ENCODE results near the gene SEC22A.

The SEC22A gene

GRCh38 chr3:123321806-123322205, 120.1 kb downstream of the SEC22A start:
- Histone ChIP-seq H3K36me3 (ENCODE audit: control insufficient read depth in 1 of 2, insufficient read depth in 2 of 2, low read length in 2 of 2) (peaks cover 0 to 4% of the 10 kb centered on the region in 2 donors), H3K4me3 (ENCODE audit: low read depth in 1 of 2, low read length in 2 of 2) (no peak overlapping the region), H3K9me3 (ENCODE audit: control insufficient read depth in 1 of 2, low read length in 2 of 2) (no peaks in the 10 kb centered on the region), H3K27ac (ENCODE audit: low read length) (no peak overlapping the region), H3K27me3 (ENCODE audit: low read depth, low read length) (no peaks in the 10 kb centered on the region), H3K4me1 (ENCODE audit: control insufficient read depth in 1 of 2, insufficient read depth in 2 of 2, low read length in 2 of 2) (no peaks in the 10 kb centered on the region)

GRCh38 chr3:123322866-123323265, 121.1 kb downstream of the SEC22A start:
- Histone ChIP-seq H3K36me3 (ENCODE audit: control insufficient read depth in 1 of 2, insufficient read depth in 2 of 2, low read length in 2 of 2) (peaks cover 0 to 4% of the 10 kb centered on the region in 2 donors), H3K4me3 (ENCODE audit: low read depth in 1 of 2, low read length in 2 of 2) (no peak overlapping the region), H3K27me3 (ENCODE audit: low read depth, low read length) (no peaks in the 10 kb centered on the region), H3K9me3 (ENCODE audit: control insufficient read depth in 1 of 2, low read length in 2 of 2) (no peaks in the 10 kb centered on the region), H3K4me1 (ENCODE audit: control insufficient read depth in 1 of 2, insufficient read depth in 2 of 2, low read length in 2 of 2) (no peaks in the 10 kb centered on the region), H3K27ac (ENCODE audit: low read length) (no peak overlapping the region)

Data from muscle layer of duodenum (tissue), 2 donors.